NOMO-1 treated with dmso at 0.1 percent for 144 hours (cell line): ENCODE results near the gene KIF9.
"Not testable (repeated sequence)": the region's sequence is repeated elsewhere in the genome, so short reads cannot be mapped to it uniquely, and the experiment has no call there.

Source experiments
- DNase-seq: peaks from one replicate; lab custom pipeline; 2025; ENCODE audit not compliant: unreplicated experiment; lab: John Stamatoyannopoulos, UW

The KIF9 gene

GRCh38 chr3:47251689-47252088 is 30.9 kb downstream of the KIF9 start:
- DNase-seq: no peak

- DNase-seq: not testable (repeated sequence)
Measured at GRCh38 chr3:47251085-47251484, 31.5 kb downstream of the KIF9 start.

GRCh38 chr3:47250309-47251060 is 32.1 kb downstream of the KIF9 start:
- DNase-seq: no peak

GRCh38 chr3:47247131-47248064 is 35.2 kb downstream of the KIF9 start:
- DNase-seq: no peak

- no peak for DNase-seq
Measured at GRCh38 chr3:47245271-47245670, 37.3 kb downstream of the KIF9 start.

- no peak for DNase-seq
Measured at GRCh38 chr3:47244531-47245100, 38.0 kb downstream of the KIF9 start.

- no peak for DNase-seq
Measured at GRCh38 chr3:47243419-47244147, 39.0 kb downstream of the KIF9 start.

- DNase-seq: no peak
Measured at GRCh38 chr3:47239929-47240328, 42.7 kb downstream of the KIF9 start.

GRCh38 chr3:47238017-47238416 is 44.6 kb downstream of the KIF9 start:
- no peak for DNase-seq

- DNase-seq: no peak
Measured at GRCh38 chr3:47228088-47228487, 54.5 kb downstream of the KIF9 start.

GRCh38 chr3:47227678-47228077 is 54.9 kb downstream of the KIF9 start:
- DNase-seq: no peak

- DNase-seq: peak; percentile 68
Measured at GRCh38 chr3:47225310-47225906, 57.2 kb downstream of the KIF9 start.

- DNase-seq: no peak
Measured at GRCh38 chr3:47223755-47224154, 58.8 kb downstream of the KIF9 start.

- DNase-seq: no peak
Measured at GRCh38 chr3:47221798-47222197, 60.8 kb downstream of the KIF9 start.

- DNase-seq: no peak
Measured at GRCh38 chr3:47210863-47211405, 71.7 kb downstream of the KIF9 start.

- DNase-seq: not testable (repeated sequence)
Measured at GRCh38 chr3:47206022-47206421, 76.6 kb downstream of the KIF9 start.

GRCh38 chr3:47204875-47205274 is 77.7 kb downstream of the KIF9 start:
- no peak for DNase-seq

- DNase-seq: no peak
Measured at GRCh38 chr3:47202542-47202941, 80.1 kb downstream of the KIF9 start.

GRCh38 chr3:47197287-47197686 is 85.3 kb downstream of the KIF9 start:
- DNase-seq: no peak

GRCh38 chr3:47194994-47195393 is 87.6 kb downstream of the KIF9 start:
- DNase-seq: no peak
